Sigmoid colon (tissue), 7 donors: ENCODE results near the gene IFNLR1. TPM values are rescaled to one million over a fixed set of nuclear protein-coding genes. Genes with fewer than 3 reads are reported as not detected.

Experiments
- DNase-seq: peaks from one replicate; pipeline ENCODE4 v3.0.0-alpha.2; 2019
- H3K27ac ChIP-seq, 4 donors: fragments of 200-600 bp; sonication (generic); one replicate each; pipeline ENCODE4 v1.5.1; 2016 to 2019; ENCODE audit warnings: mild to moderate bottlenecking in 1 of 4
- H3K27me3 ChIP-seq, 3 donors: fragments of 200-600 bp; sonication (generic); one replicate each; pipeline ENCODE4 v1.5.1; 2019; ENCODE audit warnings: mild to moderate bottlenecking in 1 of 3
- H3K36me3 ChIP-seq, 4 donors: fragments of 200-600 bp; sonication (generic); one replicate each; pipeline ENCODE4 v1.5.1; 2016 to 2019
- H3K4me1 ChIP-seq, 4 donors: fragments of 200-600 bp; sonication (generic); one replicate each; pipeline ENCODE4 v1.5.1; 2017 to 2019
- H3K4me3 ChIP-seq, 4 donors: fragments of 200-600 bp; sonication (generic); one replicate each; pipeline ENCODE4 v1.5.1; 2017 to 2019; ENCODE audit warnings: mild to moderate bottlenecking in 2 of 4, moderate library complexity in 1 of 4
- H3K9me3 ChIP-seq, 4 donors: fragments of 200-600 bp in 3 of 4; sonication (generic) in 3 of 4; one replicate each; pipeline versions ENCODE4 v1.5.1 to v1.6.1; 2013 to 2019
- EP300 ChIP-seq, 4 donors: sonication (generic); formaldehyde crosslinking; IDR thresholded peaks; one replicate each; pipeline ENCODE4 v1.6.1; 2017; ENCODE audit warnings: antibody characterized with exemption in 4 of 4
- POLR2A ChIP-seq, 2 donors: fragments of 450-650 bp; IDR thresholded peaks; one replicate each; pipeline ENCODE4 v1.6.1; 2016; ENCODE audit warnings: antibody characterized with exemption in 2 of 2, mild to moderate bottlenecking in 2 of 2, moderate library complexity in 2 of 2
- POLR2AphosphoS5 ChIP-seq, 4 donors: sonication (generic); formaldehyde crosslinking; IDR thresholded peaks; one replicate each; pipeline ENCODE4 v1.6.1; 2017; ENCODE audit warnings: antibody characterized with exemption in 4 of 4
- WGBS, 2 donors: extraction: QIAGEN DNeasy Blood & Tissue Kit; methylation state at CpG; one replicate each; pipeline ENCODE4 v1.1.7; 2013; 5-methylcytosine and 5-hydroxymethylcytosine counted together
- intact Hi-C: fragments of 100-400 bp; cut with DNase I; formaldehyde crosslinking; loops from one replicate; pipeline ENCODE4 v1.15.1; 2023
- polyA plus RNA-seq, 3 donors: library from polyadenylated mRNA; stranded (reverse); fragments of 200-250 nt; gene quantifications; one replicate each; pipeline ENCODE4 v1.2.3, GENCODE V29; 2013
- total RNA-seq, 4 donors: library from RNA; depleted of rRNA; stranded (reverse); fragments of >200 nt; gene quantifications; one replicate each; pipeline ENCODE4 v1.1.0, GENCODE V29; 2016
- TF ChIP-seq, protein P1 (sequence below), 4 experiments: fragments of 450-650 bp in 3 of 4; fragments of 200-600 bp in 1 of 4; IDR thresholded peaks; one replicate each; pipeline ENCODE4 v1.5.1; 2016 to 2019; ENCODE audit warnings: antibody characterized with exemption in 4 of 4, mild to moderate bottlenecking in 3 of 4, moderate library complexity in 2 of 4
- donor health status: healthy with polysubstance abuse.
- donor health status: Bipolar disorder and iron deficiency.
- donor health status: healthy.

Gene IFNLR1
- total and polyA plus RNA-seq, 7 donors = 0.28 to 8.7 (median 4.2) TPM; not detected in 2

DNA sequence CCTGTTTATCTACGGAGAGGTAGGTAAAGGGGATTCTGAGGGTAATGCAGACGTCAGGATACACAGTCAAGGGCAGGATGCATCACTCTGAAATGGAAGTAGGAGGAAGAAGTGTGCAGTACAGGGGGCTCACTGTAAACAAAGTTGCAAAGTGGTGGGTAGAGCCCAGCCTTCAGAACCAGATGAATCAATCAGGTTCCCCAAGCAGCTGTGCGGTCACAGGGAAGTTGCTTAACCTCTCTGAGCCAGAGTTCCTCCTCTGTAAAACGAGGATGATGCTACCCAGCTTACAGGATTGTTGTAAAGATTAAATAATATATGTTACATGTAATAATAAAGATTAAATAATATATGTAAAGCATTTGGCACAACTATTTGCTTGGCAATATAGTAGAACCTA is 61.6 kb downstream of the IFNLR1 start:
- H3K4me3 ChIP-seq = no peak overlapping the region
- H3K27me3 ChIP-seq = no peaks in the 10 kb centered on the region
- intact Hi-C loops = no loop called here
- H3K36me3 ChIP-seq = no peaks in the 10 kb centered on the region
- no peak for TF ChIP-seq POLR2A (IDR thresholded peaks at IDR 0.05)
- no peak for TF ChIP-seq POLR2AphosphoS5 (IDR thresholded peaks at IDR 0.05)
- no peak for TF ChIP-seq EP300 (IDR thresholded peaks at IDR 0.05)
- H3K9me3 ChIP-seq = peaks cover 0 to 6% (median 2%) of the 10 kb centered on the region in 4 donors
- DNase-seq = no peak
- peaks cover 0 to 4% (median 2%) of the 10 kb centered on the region in 4 donors for H3K4me1 ChIP-seq
- no peak overlapping the region for H3K27ac ChIP-seq
- WGBS, 2 donors = 76 to 86% methylated on average over 4 of the region's 4 CpGs

DNA sequence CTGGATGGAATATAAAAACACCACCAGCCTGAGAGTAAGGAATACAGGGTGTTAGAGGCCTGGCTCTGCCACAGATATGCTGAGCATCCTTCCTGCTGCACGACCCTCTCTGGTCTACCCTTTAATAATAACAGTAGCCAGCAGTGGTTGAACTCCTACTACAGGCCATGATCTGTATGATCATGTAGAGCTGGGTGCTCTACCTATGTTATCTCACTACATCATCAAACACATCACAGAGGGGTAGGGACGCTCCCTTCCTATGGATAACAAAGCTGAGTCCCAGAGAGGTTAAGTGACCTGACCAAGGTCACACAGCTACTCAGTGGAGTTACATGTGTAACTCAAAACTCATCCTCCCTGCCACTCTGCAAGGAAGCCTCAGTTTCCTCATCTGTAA is 62.1 kb downstream of the IFNLR1 start:
- Histone ChIP-seq H3K9me3 (peaks cover 0 to 3% (median 0%) of the 10 kb centered on the region in 4 donors), H3K27me3 (no peaks in the 10 kb centered on the region), H3K36me3 (no peaks in the 10 kb centered on the region), H3K27ac (no peak overlapping the region), H3K4me1 (peaks cover 0 to 9% (median 7%) of the 10 kb centered on the region in 4 donors), H3K4me3 (no peak overlapping the region)
- intact Hi-C loops = no loop called here
- DNase-seq = no peak
- TF ChIP-seq POLR2A (IDR thresholded peaks at IDR 0.05) (no peak), EP300 (IDR thresholded peaks at IDR 0.05) (no peak), POLR2AphosphoS5 (IDR thresholded peaks at IDR 0.05) (no peak)
- TF ChIP-seq, protein P1, sequence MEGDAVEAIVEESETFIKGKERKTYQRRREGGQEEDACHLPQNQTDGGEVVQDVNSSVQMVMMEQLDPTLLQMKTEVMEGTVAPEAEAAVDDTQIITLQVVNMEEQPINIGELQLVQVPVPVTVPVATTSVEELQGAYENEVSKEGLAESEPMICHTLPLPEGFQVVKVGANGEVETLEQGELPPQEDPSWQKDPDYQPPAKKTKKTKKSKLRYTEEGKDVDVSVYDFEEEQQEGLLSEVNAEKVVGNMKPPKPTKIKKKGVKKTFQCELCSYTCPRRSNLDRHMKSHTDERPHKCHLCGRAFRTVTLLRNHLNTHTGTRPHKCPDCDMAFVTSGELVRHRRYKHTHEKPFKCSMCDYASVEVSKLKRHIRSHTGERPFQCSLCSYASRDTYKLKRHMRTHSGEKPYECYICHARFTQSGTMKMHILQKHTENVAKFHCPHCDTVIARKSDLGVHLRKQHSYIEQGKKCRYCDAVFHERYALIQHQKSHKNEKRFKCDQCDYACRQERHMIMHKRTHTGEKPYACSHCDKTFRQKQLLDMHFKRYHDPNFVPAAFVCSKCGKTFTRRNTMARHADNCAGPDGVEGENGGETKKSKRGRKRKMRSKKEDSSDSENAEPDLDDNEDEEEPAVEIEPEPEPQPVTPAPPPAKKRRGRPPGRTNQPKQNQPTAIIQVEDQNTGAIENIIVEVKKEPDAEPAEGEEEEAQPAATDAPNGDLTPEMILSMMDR (IDR thresholded peaks at IDR 0.05) = no peak
- 84 to 89% methylated on average over 2 of the region's 2 CpGs for WGBS, 2 donors

DNA sequence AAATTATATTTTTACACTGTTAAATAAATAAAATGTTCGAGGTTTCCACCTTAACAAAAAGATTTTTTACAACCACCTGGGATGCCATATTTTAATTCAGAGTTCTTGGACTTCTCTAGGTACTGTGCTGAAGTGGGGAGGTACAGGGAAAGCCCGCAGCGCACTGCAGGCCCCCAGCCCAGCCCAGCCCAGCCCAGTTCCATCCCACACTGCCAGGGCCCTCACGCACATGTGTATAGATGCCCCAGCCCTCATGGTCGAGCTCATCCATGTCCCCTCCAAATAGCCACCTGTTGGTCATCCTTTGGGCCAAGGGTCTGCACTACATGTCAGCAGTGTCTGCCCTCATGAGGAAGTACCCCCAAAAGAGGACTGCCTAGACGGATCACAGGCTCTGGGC is 63.5 kb downstream of the IFNLR1 start:
- no peak for TF ChIP-seq POLR2A (IDR thresholded peaks at IDR 0.05)
- no peaks in the 10 kb centered on the region for H3K9me3 ChIP-seq
- intact Hi-C loops = no loop called here
- no peak overlapping the region for H3K27ac ChIP-seq
- H3K36me3 ChIP-seq = no peaks in the 10 kb centered on the region
- H3K4me1 ChIP-seq = peaks cover 0 to 13% (median 10%) of the 10 kb centered on the region in 4 donors
- H3K4me3 ChIP-seq = no peak overlapping the region
- 89 to 92% methylated on average over 6 of the region's 6 CpGs for WGBS, 2 donors
- no peaks in the 10 kb centered on the region for H3K27me3 ChIP-seq
- no peak for DNase-seq

DNA sequence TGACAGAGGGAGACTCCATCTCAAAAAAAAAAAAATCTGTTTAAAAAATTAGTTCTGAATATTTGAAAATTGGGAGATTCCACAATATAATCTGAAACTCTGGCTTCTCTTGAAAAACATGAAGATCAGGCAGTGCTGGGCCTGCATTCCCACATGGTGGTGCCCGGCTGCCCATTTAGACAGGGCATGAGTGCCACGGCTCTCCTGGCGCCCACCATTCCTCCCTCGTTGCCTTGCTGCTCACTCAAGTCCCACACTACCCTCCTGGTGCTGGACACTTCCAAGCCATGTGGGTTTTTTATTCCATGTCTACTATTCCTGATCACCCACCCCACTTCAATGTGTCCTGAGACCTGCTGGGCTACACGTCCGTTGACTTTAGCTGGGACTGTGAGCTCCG is 64.3 kb downstream of the IFNLR1 start:
- Histone ChIP-seq H3K4me1 (peaks cover 0 to 13% (median 10%) of the 10 kb centered on the region in 4 donors), H3K36me3 (no peaks in the 10 kb centered on the region), H3K27ac (no peak overlapping the region), H3K27me3 (peaks cover 0 to 8% (median 0%) of the 10 kb centered on the region in 3 donors), H3K9me3 (no peaks in the 10 kb centered on the region), H3K4me3 (no peak overlapping the region)
- TF ChIP-seq, protein P1 (IDR thresholded peaks at IDR 0.05) = no peak
- no peak for TF ChIP-seq POLR2A (IDR thresholded peaks at IDR 0.05)
- TF ChIP-seq EP300 (IDR thresholded peaks at IDR 0.05) = no peak
- TF ChIP-seq POLR2AphosphoS5 (IDR thresholded peaks at IDR 0.05) = no peak
- WGBS, 2 donors = 95 to 96% methylated on average over 7 of the region's 7 CpGs
- no peak for DNase-seq
- intact Hi-C loops = no loop called here

DNA sequence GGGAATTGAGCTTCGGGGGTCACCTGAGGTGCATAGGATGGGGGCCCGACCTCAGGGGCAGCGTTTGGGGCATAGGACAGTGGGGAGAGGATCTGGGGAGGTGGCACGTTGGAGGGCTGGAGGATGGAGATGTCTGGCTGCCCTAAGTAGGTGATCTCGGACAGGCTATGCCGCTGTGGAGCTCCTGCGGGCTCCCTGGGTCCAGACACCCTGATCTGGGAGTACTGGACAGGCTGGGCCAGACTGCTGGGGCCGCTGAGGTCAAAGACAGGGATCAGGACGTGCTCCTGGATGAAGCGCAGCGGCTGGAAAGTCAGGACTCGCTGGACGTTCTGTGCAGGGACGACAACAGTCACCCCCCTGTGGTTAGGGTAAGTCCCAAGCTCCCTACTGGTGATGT is 65.7 kb downstream of the IFNLR1 start:
- DNase-seq = no peak
- no peak overlapping the region for H3K4me3 ChIP-seq
- H3K9me3 ChIP-seq = no peaks in the 10 kb centered on the region
- no peak overlapping the region for H3K27ac ChIP-seq
- TF ChIP-seq EP300 (IDR thresholded peaks at IDR 0.05) = no peak
- TF ChIP-seq POLR2A (IDR thresholded peaks at IDR 0.05) = no peak
- TF ChIP-seq POLR2AphosphoS5 (IDR thresholded peaks at IDR 0.05) = no peak
- TF ChIP-seq, protein P1 (IDR thresholded peaks at IDR 0.05) = no peak
- H3K36me3 ChIP-seq = no peaks in the 10 kb centered on the region
- peaks cover 0 to 13% (median 10%) of the 10 kb centered on the region in 4 donors for H3K4me1 ChIP-seq
- 89 to 91% methylated on average over 14 of the region's 14 CpGs for WGBS, 2 donors
- peaks cover 0 to 13% (median 0%) of the 10 kb centered on the region in 3 donors for H3K27me3 ChIP-seq
- intact Hi-C loops = no loop called here

DNA sequence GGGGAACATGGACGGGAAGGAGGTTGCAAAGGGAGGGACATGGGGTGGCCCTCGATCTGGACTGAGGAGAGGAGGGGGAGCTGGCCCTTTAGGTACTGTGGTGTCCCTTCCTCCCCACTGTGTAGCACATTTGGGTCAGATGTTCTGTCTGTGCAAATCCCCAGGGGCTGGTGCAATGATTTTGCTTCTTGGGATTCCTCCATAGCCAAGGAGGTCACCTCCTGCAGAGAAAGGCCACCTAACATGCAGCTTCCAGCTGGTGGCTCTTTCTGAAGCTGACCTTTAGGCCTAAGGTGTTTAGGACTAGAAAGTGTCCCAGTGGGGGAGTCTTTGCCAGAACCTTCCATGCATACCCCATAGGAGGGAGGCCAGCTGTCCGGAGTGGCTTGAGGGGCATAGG is 66.1 kb downstream of the IFNLR1 start:
- Histone ChIP-seq H3K27me3 (peaks cover 0 to 13% (median 0%) of the 10 kb centered on the region in 3 donors), H3K4me3 (no peak overlapping the region), H3K4me1 (peaks cover 0 to 13% (median 10%) of the 10 kb centered on the region in 4 donors), H3K9me3 (no peaks in the 10 kb centered on the region), H3K27ac (no peak overlapping the region), H3K36me3 (no peaks in the 10 kb centered on the region)
- WGBS, 2 donors = 56 to 67% methylated on average over 3 of the region's 3 CpGs
- DNase-seq = no peak
- intact Hi-C loops = no loop called here
- no peak for TF ChIP-seq POLR2A (IDR thresholded peaks at IDR 0.05)
- TF ChIP-seq EP300 (IDR thresholded peaks at IDR 0.05) = no peak
- no peak for TF ChIP-seq POLR2AphosphoS5 (IDR thresholded peaks at IDR 0.05)
- TF ChIP-seq, protein P1 (IDR thresholded peaks at IDR 0.05) = no peak
